ENCODE measurements around the gene RORC. TPM values are rescaled to one million over a fixed set of nuclear protein-coding genes. Genes with fewer than 3 reads are reported as not detected.

The RORC gene
- total and polyA plus RNA-seq, 2 donors from 2014 or later, result 19.1 to 34.5 TPM

GRCh38 chr1:151816548-151817352 is 14.9 kb downstream of the RORC start:
- TF ChIP-seq, protein P1, sequence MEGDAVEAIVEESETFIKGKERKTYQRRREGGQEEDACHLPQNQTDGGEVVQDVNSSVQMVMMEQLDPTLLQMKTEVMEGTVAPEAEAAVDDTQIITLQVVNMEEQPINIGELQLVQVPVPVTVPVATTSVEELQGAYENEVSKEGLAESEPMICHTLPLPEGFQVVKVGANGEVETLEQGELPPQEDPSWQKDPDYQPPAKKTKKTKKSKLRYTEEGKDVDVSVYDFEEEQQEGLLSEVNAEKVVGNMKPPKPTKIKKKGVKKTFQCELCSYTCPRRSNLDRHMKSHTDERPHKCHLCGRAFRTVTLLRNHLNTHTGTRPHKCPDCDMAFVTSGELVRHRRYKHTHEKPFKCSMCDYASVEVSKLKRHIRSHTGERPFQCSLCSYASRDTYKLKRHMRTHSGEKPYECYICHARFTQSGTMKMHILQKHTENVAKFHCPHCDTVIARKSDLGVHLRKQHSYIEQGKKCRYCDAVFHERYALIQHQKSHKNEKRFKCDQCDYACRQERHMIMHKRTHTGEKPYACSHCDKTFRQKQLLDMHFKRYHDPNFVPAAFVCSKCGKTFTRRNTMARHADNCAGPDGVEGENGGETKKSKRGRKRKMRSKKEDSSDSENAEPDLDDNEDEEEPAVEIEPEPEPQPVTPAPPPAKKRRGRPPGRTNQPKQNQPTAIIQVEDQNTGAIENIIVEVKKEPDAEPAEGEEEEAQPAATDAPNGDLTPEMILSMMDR (IDR thresholded peaks at IDR 0.05; ENCODE audit: borderline replicate concordance, extremely low read depth, insufficient read depth), result no peak
- H3K36me3 ChIP-seq (ENCODE audit: control insufficient read depth in 2 of 3, insufficient read depth in 3 of 3, low read length in 3 of 3), result peaks cover 0 to 45% (median 7%) of the 10 kb centered on the region in 3 donors
- intact Hi-C loops (cut with DNase I), result no loop called here
- H3K27ac ChIP-seq (ENCODE audit: low read depth in 2 of 2, low read length in 2 of 2), result no peak overlapping the region
- FAIRE-seq, result no peak
- no peak for DNase-seq
- no peaks in the 10 kb centered on the region for H3K9me3 ChIP-seq (ENCODE audit: control insufficient read depth in 2 of 3, insufficient read depth in 1 of 3, low read length in 3 of 3)
- H3K4me1 ChIP-seq (ENCODE audit: control insufficient read depth in 2 of 3, insufficient read depth in 2 of 3, low read depth in 1 of 3, low read length in 3 of 3), result peaks cover 0 to 5% (median 5%) of the 10 kb centered on the region in 3 donors
- H3K27me3 ChIP-seq (ENCODE audit: control insufficient read depth, insufficient read depth, low read length), result no peaks in the 10 kb centered on the region
- no peak overlapping the region for H3K4me3 ChIP-seq (ENCODE audit: low read length in 3 of 3)
- no peak overlapping the region for H3K9ac ChIP-seq (ENCODE audit: low read length in 3 of 3)

- no peak overlapping the region for H3K27ac ChIP-seq (ENCODE audit: low read depth in 2 of 2, low read length in 2 of 2)
- H3K4me3 ChIP-seq (ENCODE audit: low read length in 3 of 3), result no peak overlapping the region
- FAIRE-seq (no peak), DNase-seq (no peak)
- intact Hi-C loops (cut with DNase I), result no loop called here
- TF ChIP-seq, protein P1 (IDR thresholded peaks at IDR 0.05; ENCODE audit: borderline replicate concordance, extremely low read depth, insufficient read depth), result no peak
- peaks cover 0 to 45% (median 9%) of the 10 kb centered on the region in 3 donors for H3K36me3 ChIP-seq (ENCODE audit: control insufficient read depth in 2 of 3, insufficient read depth in 3 of 3, low read length in 3 of 3)
- no peaks in the 10 kb centered on the region for H3K27me3 ChIP-seq (ENCODE audit: control insufficient read depth, insufficient read depth, low read length)
- no peaks in the 10 kb centered on the region for H3K9me3 ChIP-seq (ENCODE audit: control insufficient read depth in 2 of 3, insufficient read depth in 1 of 3, low read length in 3 of 3)
- no peak overlapping the region for H3K9ac ChIP-seq (ENCODE audit: low read length in 3 of 3)
- H3K4me1 ChIP-seq (ENCODE audit: control insufficient read depth in 2 of 3, insufficient read depth in 2 of 3, low read depth in 1 of 3, low read length in 3 of 3), result peaks cover 0 to 5% (median 5%) of the 10 kb centered on the region in 3 donors
Observed at GRCh38 chr1:151815716-151816327, 15.8 kb downstream of the RORC start.

DNA sequence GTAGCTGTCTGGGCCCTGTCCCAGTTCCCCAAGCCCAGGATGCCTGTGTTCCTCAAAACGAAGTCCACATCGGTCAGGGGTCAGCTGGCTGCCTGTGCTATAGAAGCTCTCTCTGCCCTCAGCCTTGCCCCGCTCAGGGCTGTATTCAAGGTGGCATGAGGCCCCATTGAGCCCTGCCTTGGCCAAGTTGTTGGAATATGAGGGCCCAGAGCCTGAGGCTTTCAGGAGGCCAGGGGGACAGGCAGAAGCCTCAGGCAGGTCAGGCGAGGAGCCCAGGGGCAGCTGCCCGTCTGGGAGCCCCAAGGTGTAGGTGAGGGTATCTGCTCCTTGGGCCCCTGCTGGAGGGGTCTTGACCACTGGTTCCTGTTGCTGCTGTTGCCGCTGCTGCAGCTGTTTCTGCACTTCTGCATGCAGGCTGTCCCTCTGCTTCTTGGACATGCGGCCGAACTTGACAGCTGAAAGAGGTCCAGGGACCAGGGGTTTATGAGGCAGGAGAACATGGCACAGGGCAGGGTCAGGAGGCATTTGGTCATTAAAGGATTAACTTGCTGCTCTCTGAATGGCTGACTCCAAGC is 16.5 kb downstream of the RORC start:
- H3K27me3 ChIP-seq (ENCODE audit: control insufficient read depth, insufficient read depth, low read length), result no peaks in the 10 kb centered on the region
- FAIRE-seq (no peak), DNase-seq (no peak)
- TF ChIP-seq, protein P1 (IDR thresholded peaks at IDR 0.05; ENCODE audit: borderline replicate concordance, extremely low read depth, insufficient read depth), result no peak
- no peak overlapping the region for H3K9ac ChIP-seq (ENCODE audit: low read length in 3 of 3)
- no peak overlapping the region for H3K4me3 ChIP-seq (ENCODE audit: low read length in 3 of 3)
- peaks cover 0 to 2% (median 2%) of the 10 kb centered on the region in 3 donors for H3K4me1 ChIP-seq (ENCODE audit: control insufficient read depth in 2 of 3, insufficient read depth in 2 of 3, low read depth in 1 of 3, low read length in 3 of 3)
- no peaks in the 10 kb centered on the region for H3K9me3 ChIP-seq (ENCODE audit: control insufficient read depth in 2 of 3, insufficient read depth in 1 of 3, low read length in 3 of 3)
- no peak overlapping the region for H3K27ac ChIP-seq (ENCODE audit: low read depth in 2 of 2, low read length in 2 of 2)
- intact Hi-C loops (cut with DNase I), result no loop called here
- H3K36me3 ChIP-seq (ENCODE audit: control insufficient read depth in 2 of 3, insufficient read depth in 3 of 3, low read length in 3 of 3), result peaks cover 0 to 45% (median 9%) of the 10 kb centered on the region in 3 donors
